GM18498 (cell line): ENCODE data around the gene PLA2G2C.

Experiments used
- ATAC-seq: cut with Tn5 transposase; IDR thresholded peaks from one replicate; pipeline ENCODE4 v1.9.1; 2021; ENCODE audit warnings: mild to moderate bottlenecking, moderate library complexity; ENCODE audit not compliant: unreplicated experiment

PLA2G2C gene

DNA sequence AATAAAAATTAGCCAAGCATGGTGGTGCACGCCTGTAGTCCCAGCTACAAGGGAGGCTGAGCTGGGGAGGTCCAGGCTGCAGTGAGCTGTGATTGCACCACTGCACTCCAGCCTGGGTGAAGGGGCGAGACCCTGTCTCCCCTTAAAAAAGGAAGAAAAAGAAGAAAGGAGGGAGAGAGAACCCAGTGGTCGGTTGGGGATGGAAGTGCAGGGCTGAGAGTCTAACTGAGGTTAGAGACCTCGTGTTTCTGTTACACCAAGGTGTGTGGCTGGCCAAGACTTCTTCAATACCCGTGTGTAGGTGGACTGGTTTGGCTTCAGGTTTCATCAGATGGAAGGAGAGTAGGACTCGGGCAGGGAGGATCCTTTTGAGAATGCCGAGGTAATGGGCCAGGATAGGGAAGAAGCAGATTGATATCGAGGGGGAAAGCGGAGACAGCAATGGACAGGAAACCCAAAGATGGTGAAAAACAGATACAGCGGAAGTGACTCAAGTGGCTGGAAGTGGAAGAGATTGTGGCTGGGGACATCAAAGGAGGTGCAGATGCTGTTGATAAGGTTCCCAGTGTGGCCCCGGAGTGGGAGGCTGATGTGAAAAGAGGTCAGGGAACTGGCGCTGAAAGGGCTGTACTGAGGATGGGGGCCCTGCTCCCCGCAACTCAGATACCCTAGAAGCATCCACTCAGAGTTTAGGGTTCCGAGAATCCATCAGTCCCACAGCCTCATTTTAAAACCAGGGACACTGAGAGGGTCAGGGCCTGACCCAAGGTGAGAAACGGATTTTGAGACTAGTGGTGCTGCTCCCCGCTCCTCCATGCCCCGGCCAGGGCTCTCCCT lies 1.1 kb downstream of the PLA2G2C start:
- ATAC-seq, result no peak

DNA sequence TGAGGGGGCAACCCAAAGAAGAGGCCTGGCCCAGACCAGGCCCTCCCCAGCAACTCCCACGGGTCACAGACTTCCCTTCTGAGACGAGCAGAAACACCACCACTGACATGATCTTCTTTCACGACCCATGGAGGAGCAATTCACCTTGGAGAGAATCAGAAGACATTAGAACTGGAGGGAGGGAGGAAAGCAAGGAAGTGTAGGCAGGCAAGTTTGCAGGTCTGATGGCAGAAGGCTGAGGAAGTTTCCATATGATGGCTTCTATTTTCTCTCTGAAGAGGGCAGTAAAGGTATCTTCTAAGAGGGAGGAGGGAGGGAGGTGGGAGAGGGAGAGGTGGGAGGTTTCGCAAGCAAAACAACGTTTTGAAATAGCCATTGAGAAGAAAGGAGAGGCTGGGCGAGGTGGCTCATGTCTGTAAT lies 1.8 kb downstream of the PLA2G2C start:
- ATAC-seq, result no peak

DNA sequence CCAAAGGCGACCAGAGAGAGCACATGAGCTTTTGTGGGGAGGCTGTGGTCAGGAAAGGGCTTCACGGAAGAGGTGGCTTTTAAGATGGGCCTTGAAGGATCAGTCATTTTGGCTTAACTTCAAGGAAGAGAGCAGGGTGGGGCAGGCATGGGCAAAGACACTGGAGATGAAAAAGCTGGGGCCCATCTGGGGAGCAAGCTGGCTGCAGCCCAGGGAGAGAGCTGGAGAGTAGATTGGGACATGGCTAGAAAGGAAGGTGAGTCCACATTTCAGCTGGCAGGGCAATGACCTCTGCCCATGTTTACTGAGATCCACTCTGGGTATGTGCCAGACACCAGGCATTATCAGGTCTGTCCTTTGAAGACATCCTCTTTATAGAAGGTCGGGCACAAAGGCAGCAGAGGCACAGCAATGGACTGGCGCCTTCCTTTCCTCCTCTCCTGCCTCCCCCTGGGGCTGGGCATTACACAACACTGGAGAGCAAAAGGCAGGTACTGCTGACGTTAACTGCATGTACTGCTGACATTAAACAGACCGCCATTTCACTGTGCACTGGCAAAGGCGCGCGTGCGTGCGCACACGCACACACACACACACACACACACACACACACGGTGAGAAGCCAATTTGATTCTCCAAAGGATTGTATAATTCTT lies 2.6 kb downstream of the PLA2G2C start:
- ATAC-seq, result no peak

DNA sequence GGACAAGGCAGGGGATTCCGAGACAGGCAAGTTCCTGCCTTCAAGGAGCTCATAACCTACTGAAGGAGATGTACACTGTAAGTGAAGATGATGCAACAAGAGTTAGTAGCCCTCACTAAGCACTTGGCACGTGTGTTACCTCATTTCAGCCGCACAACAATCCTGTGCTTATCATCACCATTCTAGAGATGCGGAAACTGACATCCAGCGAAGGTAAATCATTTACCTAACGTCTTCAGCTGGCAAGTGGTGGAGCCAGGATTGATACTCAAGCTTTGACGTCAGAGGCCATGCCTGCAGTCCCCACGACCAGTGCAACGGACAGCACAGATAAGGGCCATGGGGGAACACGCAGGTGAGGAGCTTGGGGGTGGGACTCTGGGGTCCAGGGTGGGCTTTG lies 3.3 kb downstream of the PLA2G2C start:
- ATAC-seq, result no peak

DNA sequence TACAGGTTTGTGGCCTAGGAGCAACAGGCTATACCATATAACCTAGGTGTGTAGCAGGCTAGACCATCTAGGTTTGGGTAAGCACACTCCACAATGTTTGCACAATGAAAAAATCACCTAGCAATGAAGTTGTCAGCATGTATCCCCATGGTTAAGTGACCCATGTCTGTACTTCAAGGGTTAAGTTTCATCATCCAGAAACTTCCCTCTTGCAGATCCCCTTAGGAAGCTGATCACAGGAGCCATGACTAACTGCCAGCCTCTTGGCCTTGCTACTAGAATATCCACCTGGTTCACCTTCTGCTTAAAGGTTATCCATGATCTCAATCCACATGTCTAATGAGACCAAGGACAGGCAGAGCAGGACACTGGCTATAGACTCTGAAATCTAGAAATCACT lies 3.9 kb downstream of the PLA2G2C start:
- no peak for ATAC-seq

DNA sequence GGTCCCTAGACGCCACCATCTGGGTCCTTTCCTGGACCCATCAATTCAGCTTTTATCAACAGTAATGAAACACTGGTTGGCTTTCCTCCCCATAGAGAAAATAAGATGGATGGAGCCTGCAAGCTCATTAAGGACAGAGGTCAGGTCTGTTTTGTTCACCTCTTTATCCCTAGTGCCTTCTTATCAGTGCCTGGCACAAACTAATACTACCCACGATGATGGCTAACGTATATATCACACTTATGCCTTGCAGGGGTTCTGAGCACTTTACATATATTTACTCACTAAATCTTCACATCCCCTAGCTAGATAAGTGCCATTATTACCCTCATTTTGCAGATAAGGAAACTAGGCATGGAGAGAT lies 5.5 kb downstream of the PLA2G2C start:
- no peak for ATAC-seq

DNA sequence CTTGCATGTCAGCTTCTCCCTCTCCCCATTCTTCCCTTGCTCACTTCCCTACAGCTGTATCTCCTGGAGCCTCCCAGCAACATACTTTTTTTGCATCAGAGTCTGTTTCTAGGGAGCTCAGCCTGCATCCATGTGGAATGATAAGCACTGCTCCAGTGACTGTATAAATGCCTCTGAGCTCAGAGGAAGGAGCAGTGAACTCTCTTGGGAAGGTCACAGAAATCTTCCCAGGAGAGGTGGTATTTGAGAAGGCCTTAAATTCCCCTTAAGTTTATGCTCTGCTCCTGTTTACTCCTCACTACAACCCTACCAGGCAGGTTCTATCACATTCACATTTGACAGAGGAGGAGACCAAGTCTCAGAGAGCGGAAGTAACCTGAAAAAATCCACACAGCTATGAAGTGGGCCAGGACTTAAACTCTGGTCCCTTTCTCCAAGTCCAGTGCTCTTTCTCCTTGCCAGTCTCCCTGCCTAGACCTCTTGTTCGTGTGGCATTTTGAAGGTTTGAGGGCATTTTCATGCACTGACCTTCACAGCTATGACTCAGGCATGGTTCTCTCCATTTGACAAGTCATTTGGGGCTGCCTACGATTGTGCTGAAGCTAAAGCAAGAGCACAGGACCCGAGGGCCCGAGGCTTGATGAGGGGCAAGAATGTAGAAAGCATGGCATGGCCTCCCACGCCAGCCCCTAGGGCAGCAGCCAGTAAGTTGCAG lies 6.0 kb downstream of the PLA2G2C start:
- no peak for ATAC-seq

DNA sequence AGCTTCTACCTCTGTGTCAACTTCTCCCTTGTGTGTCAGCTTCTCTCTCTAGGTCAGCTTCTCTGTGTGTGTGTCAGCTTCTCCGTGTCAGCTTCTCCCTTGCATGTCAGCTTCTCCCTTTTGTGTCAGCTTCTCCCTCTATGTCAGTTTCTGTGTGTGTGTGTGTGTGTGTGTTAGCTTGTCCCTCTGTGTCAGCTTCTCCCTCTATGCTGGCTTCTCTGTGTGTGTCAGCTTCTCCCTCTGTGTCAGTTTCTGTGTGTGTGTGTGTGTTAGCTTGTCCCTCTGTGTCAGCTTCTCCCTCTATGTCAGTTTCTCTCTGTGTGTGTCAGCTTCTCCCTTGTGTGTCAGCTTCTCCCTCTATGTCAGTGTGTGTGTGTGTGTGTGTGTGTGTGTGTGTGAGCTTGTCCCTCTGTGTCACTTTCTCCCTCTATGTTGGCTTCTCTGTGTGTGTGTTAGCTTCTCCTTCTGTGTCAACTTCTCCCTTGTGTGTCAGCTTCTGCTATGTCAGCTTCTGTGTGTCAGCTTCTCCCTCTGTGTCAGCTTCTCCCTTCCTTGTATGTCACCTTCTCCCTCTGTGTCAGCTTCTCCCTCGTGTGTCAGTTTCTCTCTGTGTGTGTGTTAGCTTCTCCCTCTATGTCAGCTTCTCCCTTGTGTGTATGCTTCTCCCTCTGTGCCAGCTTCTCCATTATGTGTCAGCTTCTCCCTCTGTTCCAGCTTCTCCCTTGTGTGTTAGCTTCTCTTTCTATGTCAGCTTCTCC lies 6.8 kb downstream of the PLA2G2C start:
- no peak for ATAC-seq

DNA sequence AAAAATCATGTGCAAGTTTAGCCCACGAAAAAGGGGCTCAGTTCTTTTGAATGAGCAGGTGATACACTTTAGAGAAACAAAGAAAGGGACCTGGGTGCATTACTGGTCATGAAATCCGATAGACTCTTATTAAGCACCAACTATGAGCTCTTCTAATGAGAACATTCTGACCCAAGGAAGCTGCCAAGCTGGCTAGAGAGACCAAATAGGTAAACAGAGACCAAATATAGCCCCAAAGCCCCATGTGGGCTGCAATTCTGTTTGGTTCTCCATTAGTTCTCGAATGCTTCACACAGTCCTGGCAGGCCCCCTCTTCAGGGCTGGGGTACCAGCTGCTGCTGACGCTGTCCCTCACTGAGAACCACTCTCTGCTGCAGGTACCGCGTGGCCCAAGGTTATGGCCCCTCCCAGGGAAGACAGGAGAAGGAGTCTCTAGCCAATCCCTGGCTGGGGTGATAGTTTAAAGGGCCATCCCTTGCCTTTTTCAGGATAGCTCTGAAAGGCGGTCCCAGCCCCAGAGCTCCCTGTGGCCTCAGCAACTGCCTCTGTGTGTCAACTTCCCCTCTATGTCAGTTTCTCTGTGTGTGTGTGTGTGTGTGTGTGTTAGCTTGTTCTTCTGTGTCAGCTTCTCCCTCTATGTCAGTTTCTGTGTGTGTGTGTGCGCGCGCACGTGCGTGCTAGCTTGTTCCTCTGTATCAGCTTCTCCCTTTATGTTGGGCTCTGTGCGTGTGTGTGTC lies 7.5 kb downstream of the PLA2G2C start:
- ATAC-seq, result no peak

DNA sequence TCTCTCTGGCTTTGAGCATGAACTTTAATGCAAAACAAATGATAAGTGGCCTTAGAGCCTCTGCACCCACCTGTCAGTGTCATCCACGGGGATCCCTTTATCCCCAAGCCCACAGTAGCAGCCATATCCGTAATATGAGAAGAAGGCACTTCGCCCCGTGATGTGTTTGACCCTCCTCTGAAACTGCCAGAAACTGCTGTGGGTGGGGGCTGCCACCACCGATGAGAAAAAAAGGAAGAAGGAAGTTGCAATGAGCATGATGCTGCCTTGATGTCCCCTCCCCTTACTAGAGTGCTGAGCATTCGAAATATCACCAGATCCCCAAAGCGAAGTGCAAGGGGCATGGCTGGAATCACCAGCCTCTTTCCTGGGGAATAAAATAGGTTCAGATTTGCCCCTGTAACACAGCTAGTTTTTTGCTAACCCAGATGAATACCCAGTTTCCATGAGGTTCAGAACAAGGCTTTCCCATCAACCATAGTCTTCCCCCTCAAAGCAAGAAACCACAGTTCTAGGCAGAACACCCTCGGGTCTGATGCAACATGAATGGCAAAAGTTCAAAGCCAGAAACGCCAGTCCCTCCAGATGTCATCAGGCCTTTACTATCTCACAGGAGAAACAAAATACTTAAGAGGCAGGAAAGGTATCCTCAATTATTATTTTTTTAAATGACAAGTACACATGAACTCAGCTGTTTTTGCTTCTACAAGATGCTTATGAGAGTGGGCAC lies 11.2 kb downstream of the PLA2G2C start:
- ATAC-seq, result no peak

DNA sequence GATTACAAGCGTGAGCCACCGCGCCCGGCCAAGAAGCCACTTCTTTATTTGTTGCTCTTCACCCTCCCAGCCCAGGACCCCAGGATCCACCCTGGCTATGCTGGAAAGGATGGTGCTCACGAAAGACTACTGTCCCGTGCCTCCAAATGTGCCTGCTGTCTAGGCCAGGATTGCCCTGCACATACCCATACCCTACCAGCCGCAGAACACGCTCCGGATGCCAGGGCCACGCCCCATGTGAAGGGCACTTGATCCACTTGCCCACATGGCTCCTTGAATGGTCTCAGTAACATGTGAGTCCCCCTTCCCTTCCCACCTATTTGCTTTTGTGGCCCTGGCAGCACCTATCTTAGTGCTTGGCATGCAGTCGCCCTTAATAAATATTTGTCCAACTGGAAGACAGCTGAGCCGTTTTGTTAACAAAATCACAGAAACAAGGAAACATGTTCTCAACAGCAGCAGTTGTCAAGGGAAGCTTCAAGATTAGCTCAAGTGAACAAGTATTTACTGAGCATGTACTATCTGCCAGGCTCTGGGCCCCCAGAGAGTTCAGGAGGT lies 14.2 kb downstream of the PLA2G2C start:
- no peak for ATAC-seq

DNA sequence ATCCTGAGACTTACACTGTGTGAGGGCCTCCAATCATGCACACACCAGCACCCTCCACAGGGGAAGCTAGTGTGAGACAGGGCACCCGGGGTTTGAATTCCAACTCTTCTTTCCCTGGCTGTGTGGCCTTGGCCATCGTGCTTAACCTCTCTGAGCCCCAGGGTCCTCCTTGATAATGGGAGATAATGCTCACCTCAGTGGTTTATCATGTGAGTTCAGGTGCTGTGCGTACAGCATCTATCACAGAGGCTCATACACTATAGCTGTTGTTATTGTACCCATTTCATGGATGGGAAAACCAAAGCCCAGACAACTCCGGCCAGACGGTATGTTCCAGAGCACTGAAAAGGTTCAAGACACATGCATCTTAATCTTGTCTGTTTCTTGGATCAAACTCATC lies 16.4 kb downstream of the PLA2G2C start:
- no peak for ATAC-seq

DNA sequence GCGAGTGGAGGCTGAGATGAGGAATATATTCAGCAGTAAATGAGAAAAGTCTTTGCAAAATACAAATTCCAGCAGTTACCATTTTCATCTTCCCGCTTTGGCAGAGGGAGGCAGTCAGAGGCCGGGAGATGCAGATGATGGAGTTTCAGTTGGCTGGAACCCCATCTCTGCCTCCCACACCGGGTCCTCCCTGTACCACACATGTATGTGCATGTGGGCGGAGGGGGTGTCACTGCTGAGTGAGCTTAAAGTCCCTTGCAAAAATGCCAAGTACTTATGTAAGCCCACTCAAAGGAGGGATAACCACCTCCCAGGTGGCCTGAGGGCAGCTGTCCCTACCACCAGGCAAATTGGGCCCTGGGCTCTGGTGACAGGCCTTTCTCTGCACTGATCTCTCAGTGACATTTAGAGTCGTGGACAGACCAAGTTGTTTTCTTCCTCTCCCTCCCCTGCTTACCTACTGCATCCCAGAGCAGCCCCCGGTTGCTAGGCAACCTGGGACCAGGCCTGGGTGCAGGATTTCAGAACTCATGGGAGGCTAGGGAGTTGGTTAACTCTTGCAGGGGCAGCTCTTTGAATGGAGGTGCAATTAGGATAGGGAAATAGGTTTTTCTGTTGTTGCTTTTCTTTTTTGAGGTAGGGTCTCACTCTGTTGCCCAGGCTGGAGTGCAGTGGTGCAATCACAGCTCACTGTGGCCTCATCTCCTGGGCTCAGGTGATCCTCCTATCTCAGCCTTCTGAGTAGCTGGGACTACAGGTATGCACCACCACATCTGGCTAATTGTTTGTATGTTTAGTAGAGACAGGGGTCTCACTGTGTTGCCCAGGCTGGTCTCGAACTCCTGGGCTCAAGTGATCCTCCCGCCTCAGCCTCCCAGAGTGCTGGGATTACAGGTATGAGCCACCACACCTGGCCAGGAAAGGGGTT lies 17.5 kb downstream of the PLA2G2C start:
- no peak for ATAC-seq

DNA sequence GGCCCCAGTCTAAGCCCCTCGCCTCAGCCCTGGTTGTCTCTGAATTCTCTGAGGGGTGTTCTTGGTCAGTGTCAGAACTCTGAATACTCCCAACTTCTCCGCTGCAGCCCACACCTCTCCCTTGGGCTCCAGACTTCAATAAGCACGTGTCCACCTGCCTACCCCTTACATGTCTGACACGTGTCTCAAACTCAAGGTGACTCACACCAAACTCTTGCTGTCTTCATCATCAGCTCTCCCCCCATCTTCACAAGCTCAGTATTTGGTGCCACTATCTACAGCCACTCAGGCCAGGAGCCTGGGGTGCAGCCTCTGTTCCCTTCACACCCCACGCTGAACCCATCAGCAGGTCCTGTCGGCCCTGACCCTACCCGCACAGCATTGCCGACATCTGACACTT lies 19.2 kb downstream of the PLA2G2C start:
- no peak for ATAC-seq

DNA sequence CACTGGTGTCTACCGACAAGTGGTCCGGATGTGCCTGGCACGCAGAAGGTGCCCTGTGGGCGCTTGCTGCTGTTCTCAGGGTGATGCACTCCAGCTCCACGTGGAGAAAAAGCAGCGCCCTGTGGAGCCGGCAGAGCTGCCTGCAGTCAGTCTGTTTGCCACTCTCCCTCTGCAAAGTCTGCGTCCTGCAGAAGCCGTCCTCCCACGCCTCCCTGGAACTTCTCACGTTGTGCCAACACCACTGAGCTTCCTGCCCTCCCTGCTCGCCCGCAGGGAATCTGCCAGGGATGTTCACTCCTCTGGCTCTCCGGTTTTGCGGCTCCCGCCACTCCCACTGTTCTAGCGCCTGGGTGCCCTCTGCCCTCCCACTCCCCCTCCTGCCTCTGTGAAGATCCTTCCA lies 20.3 kb downstream of the PLA2G2C start:
- ATAC-seq, result no peak

DNA sequence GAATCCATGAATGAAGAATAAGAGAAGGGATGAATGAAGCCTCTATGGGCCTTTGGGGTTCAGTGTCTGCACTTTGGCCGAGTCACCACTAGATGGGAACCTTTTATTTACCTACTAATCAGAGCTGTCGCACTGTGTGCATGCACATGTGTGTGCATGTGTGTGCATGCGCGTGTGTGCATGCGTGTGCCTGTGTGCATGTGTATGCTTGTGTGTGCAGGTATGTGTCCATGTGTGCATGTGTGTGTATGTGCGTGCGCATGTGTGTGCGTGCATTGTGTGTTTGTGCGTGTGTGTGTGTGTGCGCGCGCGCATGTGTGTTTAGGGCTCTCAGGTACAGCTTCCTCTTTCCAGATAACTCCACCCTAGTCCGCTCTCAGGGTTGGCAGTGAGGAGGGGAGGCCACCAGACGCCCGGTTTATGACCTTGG lies 20.8 kb downstream of the PLA2G2C start:
- no peak for ATAC-seq

DNA sequence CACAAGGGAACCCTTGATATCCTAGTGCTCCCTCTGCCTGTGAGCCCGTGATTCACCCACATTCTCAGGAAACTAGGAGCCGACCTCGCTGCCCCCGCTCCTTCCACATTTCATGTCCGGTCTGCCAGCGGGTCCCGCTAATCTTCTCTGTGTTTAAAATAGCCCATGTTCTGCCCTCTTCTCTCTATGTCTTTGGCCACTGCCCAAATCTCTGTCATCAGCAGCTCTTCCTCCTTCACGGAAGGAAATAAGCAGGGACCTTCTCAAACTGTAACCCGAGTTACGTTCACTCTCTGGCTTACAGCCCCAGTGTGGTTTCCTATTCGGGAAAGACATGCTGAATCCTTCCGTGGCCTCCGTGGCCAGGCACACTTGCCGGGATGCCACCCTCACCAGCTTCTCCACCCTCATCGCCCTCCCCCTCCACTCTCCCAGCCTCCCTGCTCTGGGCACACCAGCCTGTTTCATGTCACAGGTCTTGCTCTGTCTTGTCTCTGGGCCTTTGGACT lies 21.6 kb downstream of the PLA2G2C start:
- ATAC-seq, result no peak

DNA sequence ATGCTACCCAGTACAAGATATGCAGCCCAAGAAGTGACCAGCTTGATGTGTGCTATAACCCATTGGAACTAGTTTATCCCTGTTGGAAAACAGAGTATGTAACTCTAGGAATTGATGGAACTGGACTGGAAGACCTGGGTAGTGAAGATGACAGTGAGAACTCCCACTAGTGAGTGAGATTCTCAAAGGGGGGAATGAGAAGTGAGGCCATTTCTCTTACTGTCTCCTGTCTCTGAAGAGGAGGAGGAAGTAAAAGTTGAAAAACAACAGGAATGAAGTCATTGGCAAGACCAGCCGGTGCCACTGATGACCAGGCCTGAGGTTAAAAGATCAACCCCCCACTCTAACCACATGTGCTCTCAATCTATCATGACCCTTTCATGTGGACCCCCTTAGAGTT lies 26.3 kb downstream of the PLA2G2C start:
- ATAC-seq, result no peak
